CD4-positive, alpha-beta T cell treated with Interleukin-15 for 1 hour (primary cell): Measurements from ENCODE around the gene DRAXIN.

Source experiments
- DNase-seq: peaks from one replicate; pipeline ENCODE4 v3.0.0-alpha.2; 2020

The DRAXIN gene

DNA sequence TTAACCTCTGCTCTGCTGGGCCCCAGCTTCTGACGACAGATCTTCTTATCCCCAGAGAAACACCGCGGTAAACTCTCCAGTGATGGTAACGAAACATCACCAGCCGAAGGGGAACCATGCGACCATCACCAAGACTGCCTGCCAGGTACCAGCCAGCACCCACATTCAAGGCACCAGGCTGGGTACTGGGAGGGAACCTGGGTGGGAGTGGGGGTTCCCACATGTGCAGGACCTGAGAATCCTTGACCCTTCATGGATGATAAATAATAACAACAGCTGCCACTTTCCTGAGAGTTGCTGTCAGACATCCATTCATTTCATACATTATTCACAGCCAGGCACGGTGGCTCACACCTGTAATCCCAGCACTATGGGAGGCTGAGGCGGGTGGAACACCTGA, 20.8 kb downstream of the DRAXIN start:
- no peak for DNase-seq

DNA sequence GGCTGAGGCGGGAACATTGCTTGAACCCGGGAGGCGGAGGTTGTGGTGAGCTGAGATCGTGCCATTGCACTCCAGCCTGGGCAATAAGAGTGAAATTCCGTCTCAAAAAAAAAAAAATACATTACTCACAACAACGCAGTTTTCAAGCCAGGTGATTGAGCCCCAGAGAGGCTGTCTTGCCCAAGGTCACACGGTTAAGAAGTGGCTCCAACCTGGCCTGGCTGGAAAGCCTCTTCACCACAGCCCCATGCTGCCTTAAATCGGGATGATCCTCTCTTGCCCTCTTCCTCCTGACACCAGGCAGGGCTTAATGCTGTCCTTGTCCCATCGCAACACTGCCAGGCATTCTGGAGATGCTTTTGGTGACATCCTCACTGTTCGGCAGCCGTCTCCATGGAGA, 21.6 kb downstream of the DRAXIN start:
- no peak for DNase-seq

GRCh38 chr1:11714831-11715575, 23.5 kb downstream of the DRAXIN start:
- no peak for DNase-seq

DNA sequence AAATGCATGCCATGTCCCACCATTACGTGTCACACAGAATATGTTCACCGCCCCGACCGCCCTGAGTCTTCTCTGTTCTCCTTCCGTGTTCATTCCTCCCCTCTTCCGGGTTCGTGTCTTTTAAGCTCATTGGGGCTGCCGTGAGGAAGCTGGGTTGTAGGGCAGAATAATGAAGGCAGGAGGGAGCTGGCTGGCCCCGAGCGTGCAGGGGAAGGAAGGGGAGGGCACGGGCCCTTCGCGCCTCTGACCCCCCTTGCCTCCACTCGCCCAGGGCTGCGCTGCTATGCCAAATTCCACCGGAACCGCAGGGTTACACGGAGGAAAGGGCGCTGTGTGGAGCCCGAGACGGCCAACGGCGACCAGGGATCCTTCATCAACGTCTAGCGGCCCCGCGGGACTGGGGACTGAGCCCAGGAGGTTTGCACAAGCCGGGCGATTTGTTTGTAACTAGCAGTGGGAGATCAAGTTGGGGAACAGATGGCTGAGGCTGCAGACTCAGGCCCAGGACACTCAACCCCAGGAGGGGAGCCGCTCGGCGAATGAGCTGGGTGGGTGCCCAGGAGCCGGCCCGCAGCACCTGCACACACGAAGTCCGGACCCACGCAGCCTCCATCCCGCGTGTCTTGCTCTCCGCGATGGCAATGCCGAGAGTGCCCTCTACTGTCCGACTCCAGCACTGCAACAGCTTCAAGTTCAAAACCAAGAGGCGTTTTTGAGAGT, 28.0 kb downstream of the DRAXIN start:
- peak; percentile 85 for DNase-seq

- DNase-seq, result no peak
Observed at GRCh38 chr1:11720033-11720376, 28.5 kb downstream of the DRAXIN start.

DNA sequence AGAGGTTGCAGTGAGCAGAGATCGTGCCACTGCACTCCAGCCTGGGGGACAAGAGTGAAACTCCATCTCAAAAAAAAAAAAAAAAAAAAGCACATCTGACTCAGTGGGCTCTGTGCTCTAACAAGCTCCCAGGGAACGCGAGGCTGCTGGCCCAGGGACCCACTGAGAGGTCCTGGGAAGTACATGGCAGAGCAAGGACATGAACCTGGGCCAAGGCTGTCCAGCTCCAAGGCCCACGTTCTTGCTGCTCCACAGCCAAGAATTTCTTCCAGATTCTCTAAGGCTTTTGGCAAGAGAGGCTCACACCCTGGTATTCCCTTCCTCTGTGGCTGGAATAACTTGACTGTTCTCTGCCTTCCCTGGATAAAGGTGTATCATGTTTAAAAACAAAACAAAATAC, 29.0 kb downstream of the DRAXIN start:
- no peak for DNase-seq

DNA sequence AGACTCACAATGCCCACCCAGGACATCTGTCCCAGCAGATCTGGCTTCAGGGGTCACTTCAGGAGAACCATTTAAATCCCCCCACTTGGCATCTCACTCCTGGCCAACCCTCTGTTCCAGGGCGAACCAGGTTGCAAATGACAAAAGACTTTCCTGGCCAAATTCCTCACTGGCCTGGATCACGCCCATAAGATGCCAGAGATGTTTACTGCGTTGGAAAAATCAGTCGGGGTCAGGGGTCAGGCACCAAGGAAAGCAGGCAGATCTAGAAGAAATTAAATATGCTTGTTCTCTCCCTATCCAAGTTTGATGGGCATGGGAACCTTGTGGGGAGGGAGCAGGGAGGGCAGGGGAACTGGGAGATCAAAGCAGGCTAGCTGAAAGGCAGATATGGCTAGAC, 29.8 kb downstream of the DRAXIN start:
- no peak for DNase-seq

DNA sequence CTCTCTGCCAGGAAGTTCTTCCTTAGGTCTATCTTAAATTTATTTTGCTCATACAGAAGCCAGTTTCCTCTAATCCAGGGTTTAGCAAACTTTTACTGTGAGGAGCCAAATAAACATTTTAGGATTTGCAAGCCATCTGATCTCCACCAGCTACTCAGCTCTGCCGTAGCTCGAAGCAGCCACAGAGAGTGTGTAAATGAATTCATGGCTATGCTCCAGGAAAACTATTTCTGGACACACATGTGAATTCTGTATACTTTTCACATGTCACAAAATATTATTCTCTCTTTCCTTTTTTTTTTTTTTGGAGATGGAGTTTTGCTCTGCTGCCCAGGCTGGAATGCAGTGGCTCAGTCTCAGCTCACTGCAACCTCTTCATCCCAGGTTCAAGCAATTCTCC, 31.0 kb downstream of the DRAXIN start:
- DNase-seq, result no peak

- DNase-seq, result peak; percentile 54
Observed at GRCh38 chr1:11725616-11726015, 34.1 kb downstream of the DRAXIN start.

DNA sequence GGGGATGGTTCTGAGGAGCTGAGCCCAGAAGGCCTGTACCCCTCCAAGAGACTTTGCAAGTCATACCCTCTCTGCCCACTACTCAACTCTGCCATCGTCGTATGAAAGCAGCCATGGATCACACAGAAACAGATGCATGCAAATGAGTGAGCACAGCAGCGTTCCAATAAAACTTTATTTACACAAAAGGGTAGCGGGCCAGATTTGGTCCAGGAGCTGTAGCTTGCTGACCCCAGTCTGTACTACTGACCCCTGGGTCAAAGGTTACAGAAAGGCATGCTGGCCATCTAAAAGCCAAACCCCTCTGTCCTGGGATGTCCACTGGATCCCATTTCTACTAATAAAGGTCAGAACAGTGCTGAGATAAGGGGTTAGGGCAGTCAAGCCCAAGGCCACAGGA, 35.6 kb downstream of the DRAXIN start:
- DNase-seq, result no peak

- no peak for DNase-seq
Observed at GRCh38 chr1:11728126-11728806, 36.8 kb downstream of the DRAXIN start.

DNA sequence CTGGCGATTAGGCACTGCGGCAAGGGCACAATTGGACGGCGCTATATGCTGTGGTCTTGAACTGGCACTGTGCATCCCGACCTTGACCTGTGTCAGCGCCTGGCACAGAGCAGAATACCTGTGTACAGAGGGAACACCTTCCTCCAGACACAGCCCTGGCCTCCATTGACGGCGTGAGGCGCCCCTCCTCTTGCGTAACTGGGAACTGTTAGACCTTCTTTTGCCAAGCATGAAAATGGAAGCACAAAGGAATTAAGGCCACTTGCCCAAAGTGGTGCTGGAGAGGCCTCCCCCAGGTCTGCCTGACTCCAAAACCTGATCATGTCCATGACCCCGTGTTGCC, 37.6 kb downstream of the DRAXIN start:
- DNase-seq, result no peak

DNA sequence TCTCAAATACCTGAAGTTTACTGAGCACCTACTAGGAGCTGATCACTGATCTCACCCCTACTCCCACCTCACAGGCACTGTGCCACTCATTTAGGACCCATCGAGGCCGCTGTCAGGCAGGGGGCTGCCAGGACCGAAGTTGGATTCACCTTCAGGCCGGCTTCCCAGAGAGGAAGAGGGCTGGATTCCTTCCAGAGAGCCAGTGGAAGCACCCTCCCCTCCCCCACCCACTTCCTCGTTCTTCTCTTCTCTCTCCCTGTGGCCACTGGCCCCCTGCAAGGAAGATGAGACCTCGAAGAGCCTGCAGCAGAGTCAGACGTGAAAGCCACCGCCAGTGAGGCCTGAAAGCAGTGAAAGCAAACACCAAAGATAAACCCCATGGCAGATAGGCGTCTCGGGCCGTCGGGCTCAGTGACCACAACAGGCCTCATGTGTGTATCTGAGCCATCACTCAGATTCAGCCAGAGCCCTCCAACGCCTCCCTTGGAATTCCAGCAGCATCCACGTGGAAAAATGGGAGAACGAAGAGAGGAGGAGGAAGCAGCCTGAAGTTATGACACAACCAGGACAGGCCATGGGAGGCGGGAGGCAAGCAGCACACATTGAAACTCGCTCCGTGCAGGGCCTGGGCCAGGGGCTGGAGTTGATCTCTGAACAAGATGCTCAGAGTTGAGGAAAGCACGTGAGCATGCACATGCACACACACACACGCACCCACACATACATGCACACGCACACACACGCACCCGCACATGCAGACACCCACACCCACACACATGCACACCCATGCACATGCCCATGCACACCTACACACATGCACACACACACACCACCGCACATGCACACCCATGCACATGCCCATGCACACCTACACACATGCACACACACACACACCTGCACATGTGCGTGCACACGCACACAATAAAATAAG, 38.3 kb downstream of the DRAXIN start:
- no peak for DNase-seq

GRCh38 chr1:11730429-11730891, 39.0 kb downstream of the DRAXIN start:
- peak; percentile 62 for DNase-seq

- peak; percentile 26 for DNase-seq
Observed at GRCh38 chr1:11731691-11732283, 40.3 kb downstream of the DRAXIN start.

GRCh38 chr1:11733306-11733705, 41.8 kb downstream of the DRAXIN start:
- DNase-seq, result no peak

GRCh38 chr1:11735531-11735853, 44.0 kb downstream of the DRAXIN start:
- DNase-seq, result no peak

GRCh38 chr1:11735854-11736745, 44.6 kb downstream of the DRAXIN start, which contains the start of gene AGTRAP:
TSS of gene AGTRAP (plus strand) at chr1:11736136. CDS start at chr1:11736209, 73 bp downstream.
- peak; percentile 91 for DNase-seq

DNA sequence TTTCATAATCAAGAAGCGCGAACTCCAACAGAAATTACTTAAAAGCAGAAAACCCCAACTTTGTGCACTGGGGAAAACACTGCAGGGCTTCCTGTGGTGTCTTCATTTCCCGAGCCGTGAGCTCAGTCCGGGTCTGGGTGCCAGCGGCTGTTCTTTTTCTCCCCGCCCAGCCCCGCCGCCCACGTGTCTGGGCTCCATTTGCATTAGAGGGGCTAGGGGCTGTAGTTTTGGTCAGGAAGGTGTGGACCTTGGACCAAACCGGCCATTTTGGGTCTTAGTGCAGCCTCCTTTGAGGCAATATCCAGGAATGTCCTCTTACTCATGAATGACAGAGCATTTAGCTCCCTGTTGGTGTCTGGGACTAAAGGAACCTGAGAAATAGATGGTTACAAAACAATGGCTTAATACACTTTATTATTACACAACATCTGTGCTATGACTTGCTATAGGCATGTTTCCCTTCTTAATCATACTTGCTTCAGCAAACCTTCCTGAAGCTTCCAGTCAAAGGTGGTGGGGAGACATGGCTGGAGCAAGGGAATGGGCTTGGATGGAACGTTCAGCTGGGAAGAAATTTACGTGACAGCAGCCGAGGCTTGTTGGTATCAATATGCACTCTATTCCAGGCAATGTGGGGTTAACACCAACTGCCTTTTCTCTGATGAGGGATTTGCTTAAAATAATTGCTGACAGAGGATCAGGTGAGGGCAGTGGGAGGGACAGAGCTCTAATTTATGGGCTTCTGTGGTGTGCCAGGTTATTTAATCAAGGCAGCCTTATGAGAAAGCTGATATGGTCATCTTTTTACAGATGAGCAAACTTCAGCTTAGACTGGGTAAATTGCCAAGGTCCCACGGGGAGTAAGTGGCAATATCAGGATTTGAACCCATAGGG, 45.5 kb downstream of the DRAXIN start:
- DNase-seq, result peak; percentile 61

DNA sequence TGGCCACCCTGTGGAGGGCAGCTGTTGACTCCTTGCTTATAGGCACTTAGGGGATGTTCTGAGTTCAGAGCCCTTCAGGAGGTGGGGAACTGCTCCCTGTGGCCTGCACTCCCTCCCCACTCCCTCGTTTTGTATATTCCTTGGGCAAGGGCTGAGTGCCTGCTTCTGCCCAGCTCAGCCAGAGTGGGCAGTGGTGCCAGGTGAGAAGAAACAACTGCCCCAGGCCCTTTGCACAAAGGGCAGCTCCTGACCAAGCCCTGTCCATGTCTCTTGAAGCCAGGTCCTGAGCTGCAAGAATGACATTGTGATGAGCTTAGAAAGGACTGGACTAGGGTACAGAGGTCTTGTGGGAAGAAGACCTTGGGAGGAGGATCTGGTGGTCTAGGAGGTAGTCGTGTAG, 46.6 kb downstream of the DRAXIN start:
- DNase-seq, result no peak
